ENCODE results near the gene MAP3K6. TPM values are rescaled to one million over a fixed set of nuclear protein-coding genes. Genes with fewer than 3 reads are reported as not detected.

MAP3K6 gene
- total and polyA plus RNA-seq, 2 of the 13 experiments (the other 11 are each of a cell fraction or from before 2014, with no cell fraction given): 2.7 to 3.2 TPM

- peak; percentile 49 for TF ChIP-seq YY1 (IDR thresholded peaks at IDR 0.05; ENCODE audit: insufficient read depth, insufficient replicate concordance, low read depth, low read length)
- no peak for TF ChIP-seq SP1 (IDR thresholded peaks at IDR 0.05)
- no peak for TF ChIP-seq SP1 (CRISPR knock-in tag; IDR thresholded peaks at IDR 0.05)
- TF ChIP-seq ZSCAN31 (CRISPR knock-in tag; IDR thresholded peaks at IDR 0.05; ENCODE audit: low read depth): 0 out of 2 replicates have a peak, but pooled peaks have one; percentile 43
- no peak for TF ChIP-seq MTF2 (CRISPR knock-in tag; IDR thresholded peaks at IDR 0.05; ENCODE audit: borderline replicate concordance)
- no peak for TF ChIP-seq PAF1 (CRISPR knock-in tag; IDR thresholded peaks at IDR 0.05)
- TF ChIP-seq ZNF737 (CRISPR knock-in tag; IDR thresholded peaks at IDR 0.05; ENCODE audit: borderline replicate concordance): no peak
- TF ChIP-seq RAD51 (IDR thresholded peaks at IDR 0.05; ENCODE audit: borderline replicate concordance): no peak
- TF ChIP-seq MIER2 (CRISPR knock-in tag; IDR thresholded peaks at IDR 0.05): no peak
- TF ChIP-seq GFI1 (CRISPR knock-in tag; IDR thresholded peaks at IDR 0.05; ENCODE audit: borderline replicate concordance): peak; percentile 53; the same call in 1 of the 2 replicates
- TF ChIP-seq ZNF543 (CRISPR knock-in tag; IDR thresholded peaks at IDR 0.05): no peak
- no peak for TF ChIP-seq HNRNPLL (IDR thresholded peaks at IDR 0.05; ENCODE audit: low read depth, low read length, poor library complexity, severe bottlenecking)
- TF ChIP-seq RARA (CRISPR knock-in tag; IDR thresholded peaks at IDR 0.05): no peak
- TF ChIP-seq SMARCE1 (IDR thresholded peaks at IDR 0.05; ENCODE audit: borderline replicate concordance): no peak
- TF ChIP-seq, protein P1, sequence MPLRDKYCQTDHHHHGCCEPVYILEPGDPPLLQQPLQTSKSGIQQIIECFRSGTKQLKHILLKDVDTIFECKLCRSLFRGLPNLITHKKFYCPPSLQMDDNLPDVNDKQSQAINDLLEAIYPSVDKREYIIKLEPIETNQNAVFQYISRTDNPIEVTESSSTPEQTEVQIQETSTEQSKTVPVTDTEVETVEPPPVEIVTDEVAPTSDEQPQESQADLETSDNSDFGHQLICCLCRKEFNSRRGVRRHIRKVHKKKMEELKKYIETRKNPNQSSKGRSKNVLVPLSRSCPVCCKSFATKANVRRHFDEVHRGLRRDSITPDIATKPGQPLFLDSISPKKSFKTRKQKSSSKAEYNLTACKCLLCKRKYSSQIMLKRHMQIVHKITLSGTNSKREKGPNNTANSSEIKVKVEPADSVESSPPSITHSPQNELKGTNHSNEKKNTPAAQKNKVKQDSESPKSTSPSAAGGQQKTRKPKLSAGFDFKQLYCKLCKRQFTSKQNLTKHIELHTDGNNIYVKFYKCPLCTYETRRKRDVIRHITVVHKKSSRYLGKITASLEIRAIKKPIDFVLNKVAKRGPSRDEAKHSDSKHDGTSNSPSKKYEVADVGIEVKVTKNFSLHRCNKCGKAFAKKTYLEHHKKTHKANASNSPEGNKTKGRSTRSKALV (CRISPR knock-in tag; IDR thresholded peaks at IDR 0.05): peak; percentile 46; the same call in 1 of the 2 replicates
- TF ChIP-seq, protein P2, sequence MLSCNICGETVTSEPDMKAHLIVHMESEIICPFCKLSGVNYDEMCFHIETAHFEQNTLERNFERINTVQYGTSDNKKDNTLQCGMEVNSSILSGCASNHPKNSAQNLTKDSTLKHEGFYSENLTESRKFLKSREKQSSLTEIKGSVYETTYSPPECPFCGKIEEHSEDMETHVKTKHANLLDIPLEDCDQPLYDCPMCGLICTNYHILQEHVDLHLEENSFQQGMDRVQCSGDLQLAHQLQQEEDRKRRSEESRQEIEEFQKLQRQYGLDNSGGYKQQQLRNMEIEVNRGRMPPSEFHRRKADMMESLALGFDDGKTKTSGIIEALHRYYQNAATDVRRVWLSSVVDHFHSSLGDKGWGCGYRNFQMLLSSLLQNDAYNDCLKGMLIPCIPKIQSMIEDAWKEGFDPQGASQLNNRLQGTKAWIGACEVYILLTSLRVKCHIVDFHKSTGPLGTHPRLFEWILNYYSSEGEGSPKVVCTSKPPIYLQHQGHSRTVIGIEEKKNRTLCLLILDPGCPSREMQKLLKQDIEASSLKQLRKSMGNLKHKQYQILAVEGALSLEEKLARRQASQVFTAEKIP (CRISPR knock-in tag; IDR thresholded peaks at IDR 0.05; ENCODE audit: borderline replicate concordance): no peak
- 0 out of 2 replicates have a peak, but pooled peaks have one; percentile 4 for TF ChIP-seq ZFY (CRISPR knock-in tag; IDR thresholded peaks at IDR 0.05)
- no peak for TF ChIP-seq ATAD3A (CRISPR knock-in tag; IDR thresholded peaks at IDR 0.05)
- no peak for TF ChIP-seq CHCHD3 (CRISPR knock-in tag; IDR thresholded peaks at IDR 0.05)
- TF ChIP-seq ZNF570 (CRISPR knock-in tag; IDR thresholded peaks at IDR 0.05; ENCODE audit: borderline replicate concordance): no peak
- no peak for TF ChIP-seq SRY (CRISPR knock-in tag; IDR thresholded peaks at IDR 0.05)
- no peak for TF ChIP-seq ZNF777 (CRISPR knock-in tag; IDR thresholded peaks at IDR 0.05)
- TF ChIP-seq SOX13 (IDR thresholded peaks at IDR 0.05): no peak
- no peak for TF ChIP-seq SOX13 (CRISPR knock-in tag; conservative IDR thresholded peaks at IDR 0.05 in 1 of 2, IDR thresholded peaks at IDR 0.05 in 1 of 2)
- no peak for TF ChIP-seq EED (CRISPR knock-in tag; IDR thresholded peaks at IDR 0.05)
- TF ChIP-seq DRAP1 (CRISPR knock-in tag; IDR thresholded peaks at IDR 0.05): no peak
- TF ChIP-seq PHF5A (CRISPR knock-in tag; IDR thresholded peaks at IDR 0.05; ENCODE audit: low read depth, unreplicated experiment): no peak
These were observed at the start of gene MAP3K6 (continued) for GRCh38 chr1:27366411-27367159.
